ENCODE measurements around the gene VPS13D.
"Not testable (repeated sequence)": the region's sequence is repeated elsewhere in the genome, so short reads cannot be mapped to it uniquely, and the experiment has no call there.

The VPS13D gene

DNA sequence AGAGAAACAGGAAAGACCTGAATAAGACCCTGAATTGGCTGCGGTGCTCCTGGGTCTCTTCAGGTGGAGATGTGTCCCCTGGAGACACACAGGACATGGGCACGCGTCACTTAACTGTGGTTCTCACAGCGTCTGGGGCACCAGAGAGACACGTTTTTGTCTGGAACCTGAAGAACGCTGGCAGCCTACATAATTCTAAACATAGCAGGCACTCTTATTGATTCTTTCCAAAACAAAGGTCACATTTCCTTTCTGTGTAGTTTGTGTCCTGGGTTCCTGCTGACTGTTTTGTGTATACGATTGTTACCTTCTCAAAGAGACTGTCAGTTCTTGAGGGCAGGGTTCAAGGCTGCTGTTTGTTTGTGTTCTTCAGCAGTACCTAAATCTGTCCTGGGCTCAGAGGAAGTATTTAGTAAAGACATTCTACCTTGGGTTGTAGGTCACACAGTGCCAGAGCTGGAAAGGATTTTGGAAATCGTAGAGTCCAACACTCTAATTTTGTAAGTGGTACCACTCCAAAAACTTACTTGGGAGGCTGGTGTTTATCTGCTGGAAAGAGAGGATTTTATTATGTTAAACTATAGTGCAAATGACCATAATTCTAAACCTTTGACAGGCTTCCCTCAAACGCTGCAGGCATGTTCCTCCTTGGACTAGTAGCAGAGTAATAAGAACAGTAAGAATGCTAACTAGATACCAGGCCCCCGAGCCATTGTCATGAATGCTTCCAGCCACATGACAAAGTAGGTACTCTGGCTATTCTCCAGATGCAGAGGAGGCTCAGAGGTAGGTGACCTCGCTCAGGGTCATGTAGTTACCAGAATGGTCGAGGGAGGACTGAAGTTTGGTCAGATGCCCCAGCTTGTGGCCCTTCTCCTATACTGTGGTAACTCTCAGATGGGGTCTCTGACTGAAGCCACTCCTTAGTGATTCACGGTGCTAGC, 223.8 kb downstream of the VPS13D start:
- no peak for DNase-seq

GRCh38 chr1:12454406-12455391, 224.9 kb downstream of the VPS13D start:
- DNase-seq = no peak

DNA sequence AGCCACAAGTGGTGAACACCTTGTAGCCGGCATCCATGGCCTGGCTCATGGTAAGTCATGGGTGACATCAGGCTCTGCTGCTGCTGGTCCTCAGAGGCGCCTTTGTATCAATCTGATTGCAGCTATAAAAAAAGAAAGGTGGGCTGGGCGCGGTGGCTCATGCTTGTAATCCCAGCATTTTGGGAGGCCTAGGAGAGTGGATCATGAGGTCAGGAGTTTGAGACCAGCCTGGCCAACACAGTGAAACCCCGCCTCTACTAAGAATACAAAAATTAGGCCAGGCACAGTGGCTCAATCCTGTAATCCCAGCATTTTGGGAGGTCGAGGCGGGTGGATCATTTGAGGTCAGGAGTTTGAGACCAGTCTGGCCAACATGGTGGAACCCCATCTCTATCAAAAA, 226.3 kb downstream of the VPS13D start:
- not testable (repeated sequence) for DNase-seq

GRCh38 chr1:12456979-12457378, 227.1 kb downstream of the VPS13D start:
- DNase-seq = no peak

DNA sequence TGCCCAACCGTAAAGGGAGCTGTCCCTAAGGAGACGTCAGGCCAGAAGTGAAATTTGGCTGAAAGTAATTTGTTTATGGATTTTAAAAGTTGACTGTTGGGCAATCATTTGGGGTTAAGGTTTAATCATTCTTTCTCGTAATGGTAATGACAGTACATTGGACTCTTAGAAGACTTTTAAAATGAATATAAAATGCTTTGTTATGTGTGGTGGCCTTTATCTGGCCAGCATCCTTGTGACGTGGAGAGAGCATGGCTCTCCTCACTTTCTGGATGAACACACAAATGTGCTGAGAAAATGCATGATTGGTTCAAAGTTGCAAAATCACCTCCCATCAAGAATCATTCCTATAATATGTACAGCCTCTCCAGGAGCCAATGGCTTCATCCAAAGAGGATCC, 227.9 kb downstream of the VPS13D start:
- no peak for DNase-seq

GRCh38 chr1:12458571-12458970, 228.7 kb downstream of the VPS13D start:
- no peak for DNase-seq

- no peak for DNase-seq
Measured at GRCh38 chr1:12460121-12460520, 230.3 kb downstream of the VPS13D start.

DNA sequence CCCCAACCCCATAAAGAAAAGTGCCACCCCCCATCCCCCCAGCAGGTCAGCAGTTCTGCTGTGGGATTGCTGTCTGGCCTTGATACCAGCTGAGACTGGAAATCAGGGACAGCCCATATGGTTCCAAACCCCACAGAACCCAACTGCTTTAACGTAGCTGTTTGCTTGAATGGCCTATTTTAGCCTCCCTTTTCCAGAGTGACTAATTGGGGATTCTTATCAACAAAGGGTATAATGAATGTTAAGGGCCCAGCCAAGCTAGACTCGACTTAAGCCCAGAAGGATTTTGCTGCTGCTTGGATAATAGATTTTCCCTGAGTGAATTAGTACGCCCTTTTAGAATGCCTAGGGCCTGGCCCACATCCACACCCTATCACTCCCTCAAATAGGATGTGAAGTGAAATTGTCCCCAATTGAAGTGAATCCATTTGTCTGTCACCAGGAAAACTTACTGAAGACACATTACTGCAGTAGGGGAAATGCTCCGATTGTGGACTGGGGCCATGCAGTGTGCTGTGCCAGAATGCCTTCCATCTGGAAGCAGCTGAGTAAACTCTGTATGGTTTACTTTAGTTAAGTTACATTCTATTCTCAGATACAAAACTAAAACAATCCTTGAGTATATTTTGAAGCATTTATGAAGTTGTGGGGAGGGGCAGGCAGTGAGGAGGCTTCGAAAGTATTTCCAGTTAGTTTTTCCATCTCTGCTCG, 231.2 kb downstream of the VPS13D start:
- DNase-seq = peak; percentile 84

- no peak for DNase-seq
Measured at GRCh38 chr1:12461754-12462153, 231.9 kb downstream of the VPS13D start.

GRCh38 chr1:12462586-12462985, 232.8 kb downstream of the VPS13D start:
- DNase-seq = no peak

DNA sequence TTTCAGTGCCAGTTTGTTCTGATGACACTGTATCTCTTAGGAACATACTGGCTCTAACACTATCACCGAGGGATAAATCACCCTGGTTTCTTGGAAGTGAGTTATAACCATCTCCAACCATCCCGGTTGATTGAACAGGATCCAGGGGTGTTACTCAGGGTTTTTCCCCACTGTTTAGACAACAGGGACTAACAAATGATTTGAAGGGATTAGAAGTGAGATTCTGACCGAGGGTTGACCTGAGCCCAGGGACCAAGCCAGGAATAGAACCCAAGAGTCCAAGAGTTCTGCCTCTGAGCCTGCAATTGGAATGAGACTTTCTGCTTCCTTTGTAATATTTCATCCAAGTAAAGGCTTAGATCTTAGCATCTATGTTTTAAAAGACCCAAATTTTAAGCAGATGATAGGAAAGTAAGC, 234.2 kb downstream of the VPS13D start:
- DNase-seq = peak; percentile 83

DNA sequence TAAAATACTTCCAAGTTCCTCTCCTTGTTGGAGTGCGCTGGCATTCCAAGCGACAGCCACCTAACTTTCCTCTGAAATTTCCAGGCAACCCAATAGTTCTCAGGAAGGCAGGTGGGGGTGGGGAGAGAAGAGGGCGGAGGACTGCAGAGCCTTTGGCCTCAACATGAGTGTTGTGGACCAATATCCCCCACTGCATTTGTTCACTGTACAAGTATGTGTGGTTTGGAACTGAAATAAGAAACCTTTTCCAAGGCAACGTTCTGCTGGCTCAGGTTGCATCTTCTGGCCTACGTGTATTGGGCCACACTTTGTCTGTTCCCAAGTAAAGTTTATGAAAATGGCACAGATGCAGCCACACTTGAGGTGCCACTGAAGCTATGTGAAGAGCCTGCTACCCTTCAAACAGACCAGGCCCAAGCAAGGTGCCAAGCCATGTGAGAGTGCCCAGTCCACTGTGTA, 234.8 kb downstream of the VPS13D start:
- peak; percentile 88 for DNase-seq

GRCh38 chr1:12465126-12465525, 235.3 kb downstream of the VPS13D start:
- no peak for DNase-seq

DNA sequence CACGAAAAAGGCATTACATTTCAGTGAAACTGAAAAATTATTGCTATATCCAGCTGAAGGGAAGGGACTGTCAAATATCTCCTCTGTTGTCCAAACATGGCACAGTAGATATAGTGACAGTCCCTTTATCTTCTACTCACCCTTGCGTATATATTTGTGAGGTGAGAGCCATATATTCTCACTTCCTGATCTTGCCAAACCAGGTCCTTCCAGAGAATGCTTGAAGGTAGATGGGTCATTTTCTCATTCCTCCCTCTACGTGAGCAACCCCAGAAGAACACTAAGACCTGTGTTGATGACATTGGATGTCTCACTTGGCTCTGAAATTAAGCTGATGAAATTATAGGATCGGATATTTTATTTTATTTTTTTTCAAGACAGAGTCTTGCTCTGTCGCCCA, 237.0 kb downstream of the VPS13D start:
- DNase-seq = no peak

- no peak for DNase-seq
Measured at GRCh38 chr1:12467570-12468286, 237.9 kb downstream of the VPS13D start.

DNA sequence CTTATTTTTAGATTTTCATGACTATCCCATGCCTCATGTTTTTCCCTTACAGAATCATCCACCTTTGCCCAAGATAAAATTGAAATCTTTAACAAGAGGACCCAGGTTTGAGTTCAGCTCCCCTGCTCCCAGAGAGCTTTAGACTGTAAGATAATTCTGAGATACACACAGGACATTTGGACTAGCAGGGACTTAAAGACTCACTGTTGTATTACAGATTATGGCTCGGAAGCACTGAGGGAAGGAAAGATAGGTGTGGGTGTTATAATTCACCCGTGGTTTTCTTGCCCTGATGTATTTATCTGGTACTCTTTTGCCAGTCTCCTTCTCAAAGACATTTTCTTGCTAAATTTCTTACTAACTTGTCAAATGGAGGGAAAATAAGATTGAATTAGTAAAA, 238.5 kb downstream of the VPS13D start:
- no peak for DNase-seq

DNA sequence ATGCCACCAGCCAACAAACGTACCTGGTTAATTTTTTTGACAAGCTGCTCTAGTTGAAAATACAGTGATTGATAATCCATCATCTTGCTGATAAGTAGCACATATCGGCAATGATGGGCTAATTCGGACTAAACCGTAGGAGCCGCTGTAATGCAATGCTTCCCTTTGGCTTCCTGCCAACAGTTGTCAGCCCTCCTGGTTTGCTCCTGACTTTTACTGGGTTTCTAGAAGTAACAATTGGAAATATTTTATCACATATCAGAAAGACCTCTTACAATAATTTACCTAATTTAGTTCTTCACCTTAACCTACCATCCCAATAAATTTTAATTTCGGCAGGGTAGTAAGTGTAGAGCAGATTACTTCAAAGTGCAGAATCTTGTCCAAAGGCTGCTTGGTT, 239.7 kb downstream of the VPS13D start:
- DNase-seq = no peak

- no peak for DNase-seq
Measured at GRCh38 chr1:12469990-12470389, 240.2 kb downstream of the VPS13D start.

DNA sequence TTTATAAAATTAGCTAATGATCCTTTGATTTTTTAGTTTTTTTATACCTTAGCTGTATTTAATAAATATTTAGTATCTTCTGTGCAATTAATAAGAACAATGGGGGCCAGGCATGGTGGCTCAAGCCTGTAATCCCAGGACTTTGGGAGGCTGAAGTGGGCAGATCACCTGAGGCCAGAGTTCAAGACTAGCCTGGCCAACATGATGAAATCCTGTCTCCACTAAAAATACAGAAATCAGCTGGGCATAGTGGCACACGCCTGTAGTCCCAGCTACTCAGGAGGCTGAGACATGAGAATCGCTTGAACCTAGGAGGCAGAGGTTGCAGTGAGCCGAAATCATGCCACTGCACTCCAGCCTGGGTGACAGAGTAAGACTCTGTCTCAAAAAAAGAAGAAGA, 241.1 kb downstream of the VPS13D start:
- DNase-seq = not testable (repeated sequence)

GRCh38 chr1:12472156-12472797, 242.4 kb downstream of the VPS13D start:
- no peak for DNase-seq

DNA sequence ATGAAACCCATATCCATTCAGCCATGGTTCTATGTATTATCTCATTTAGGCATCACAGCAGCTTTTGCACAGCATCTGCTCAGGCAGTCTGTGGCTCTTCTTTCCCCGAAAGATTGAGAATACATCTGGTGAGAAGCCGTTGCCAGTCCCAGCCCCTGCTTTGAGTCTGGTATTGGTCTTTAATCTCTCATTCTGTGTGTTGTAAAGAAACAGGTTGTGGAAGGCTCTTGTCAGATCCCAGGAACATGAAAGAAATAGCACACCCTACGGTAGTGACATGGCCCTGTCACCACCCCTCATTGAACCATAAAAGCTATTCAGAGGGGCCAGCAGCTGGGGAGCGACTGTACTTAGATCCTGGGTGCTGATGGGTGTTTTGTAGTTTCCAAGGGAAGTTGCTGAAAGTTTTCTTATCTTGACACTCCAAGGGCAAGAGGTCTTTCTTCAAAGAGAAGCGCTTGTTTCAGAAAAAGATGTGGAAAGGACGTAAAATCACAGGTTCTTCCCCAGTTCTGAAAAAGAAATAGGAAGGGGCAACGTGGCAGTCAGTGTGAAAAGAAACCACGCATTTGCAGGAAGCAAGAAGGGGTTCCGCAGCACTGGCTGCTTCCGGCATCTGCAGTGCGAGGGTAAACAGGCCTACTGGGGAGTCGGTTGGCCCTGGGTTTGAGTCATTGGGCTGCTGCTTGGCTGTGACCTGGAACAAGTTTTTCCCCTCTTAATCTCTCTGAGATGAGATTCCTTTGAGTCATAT, 243.1 kb downstream of the VPS13D start:
- no peak for DNase-seq

Measured in left hindlimb (tissue), 1 donor.